Upper lobe of left lung (tissue), 4 donors: ENCODE measurements around the gene SP3.

Experiments
- EP300 ChIP-seq, 4 donors: sonication (generic); formaldehyde crosslinking; IDR thresholded peaks; one replicate each; pipeline ENCODE4 v1.5.1; 2017; ENCODE audit warnings: antibody characterized with exemption in 4 of 4, control low read depth in 2 of 4
- POLR2A ChIP-seq, 4 donors: fragments of 450-650 bp; IDR thresholded peaks; one replicate each; pipeline ENCODE4 v1.5.1; 2016 to 2017; ENCODE audit warnings: antibody characterized with exemption in 4 of 4, mild to moderate bottlenecking in 2 of 4
- POLR2AphosphoS5 ChIP-seq, 2 donors: sonication (generic); formaldehyde crosslinking; IDR thresholded peaks; one replicate each; pipeline ENCODE4 v1.5.1; 2017; ENCODE audit warnings: antibody characterized with exemption in 2 of 2
- TF ChIP-seq, protein P1 (sequence below), 6 experiments: fragments of 450-650 bp in 4 of 6; fragments of 200-600 bp in 2 of 6; sonication (generic) in 2 of 6; IDR thresholded peaks; one replicate each; pipeline ENCODE4 v1.5.1; 2016 to 2019; ENCODE audit warnings: antibody characterized with exemption in 6 of 6

DNA sequence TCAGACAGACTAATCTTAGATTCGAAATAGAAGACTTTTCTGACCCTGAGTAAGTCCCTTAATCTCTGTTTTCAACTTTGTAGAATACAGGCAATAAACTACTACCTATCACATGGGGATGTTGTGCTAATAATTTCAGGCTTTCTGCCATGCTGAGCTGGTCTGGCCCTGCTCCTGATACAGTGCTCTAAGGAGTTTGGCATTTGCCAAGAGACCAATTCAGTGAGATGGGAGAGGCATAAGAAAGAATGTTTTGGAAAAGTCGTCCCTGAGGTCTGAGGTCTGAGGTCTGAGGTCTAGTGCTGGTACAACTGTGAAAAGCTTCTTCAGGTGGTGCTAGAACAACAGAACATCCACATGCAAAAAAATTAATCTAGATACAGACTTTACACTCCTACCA is 35.9 kb upstream of the SP3 start:
- TF ChIP-seq, protein P1, sequence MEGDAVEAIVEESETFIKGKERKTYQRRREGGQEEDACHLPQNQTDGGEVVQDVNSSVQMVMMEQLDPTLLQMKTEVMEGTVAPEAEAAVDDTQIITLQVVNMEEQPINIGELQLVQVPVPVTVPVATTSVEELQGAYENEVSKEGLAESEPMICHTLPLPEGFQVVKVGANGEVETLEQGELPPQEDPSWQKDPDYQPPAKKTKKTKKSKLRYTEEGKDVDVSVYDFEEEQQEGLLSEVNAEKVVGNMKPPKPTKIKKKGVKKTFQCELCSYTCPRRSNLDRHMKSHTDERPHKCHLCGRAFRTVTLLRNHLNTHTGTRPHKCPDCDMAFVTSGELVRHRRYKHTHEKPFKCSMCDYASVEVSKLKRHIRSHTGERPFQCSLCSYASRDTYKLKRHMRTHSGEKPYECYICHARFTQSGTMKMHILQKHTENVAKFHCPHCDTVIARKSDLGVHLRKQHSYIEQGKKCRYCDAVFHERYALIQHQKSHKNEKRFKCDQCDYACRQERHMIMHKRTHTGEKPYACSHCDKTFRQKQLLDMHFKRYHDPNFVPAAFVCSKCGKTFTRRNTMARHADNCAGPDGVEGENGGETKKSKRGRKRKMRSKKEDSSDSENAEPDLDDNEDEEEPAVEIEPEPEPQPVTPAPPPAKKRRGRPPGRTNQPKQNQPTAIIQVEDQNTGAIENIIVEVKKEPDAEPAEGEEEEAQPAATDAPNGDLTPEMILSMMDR (IDR thresholded peaks at IDR 0.05) = no peak
- no peak for TF ChIP-seq POLR2A (IDR thresholded peaks at IDR 0.05)
- no peak for TF ChIP-seq POLR2AphosphoS5 (IDR thresholded peaks at IDR 0.05)
- no peak for TF ChIP-seq EP300 (IDR thresholded peaks at IDR 0.05)
